Neuron (in vitro differentiated cells): ENCODE data around the gene SGSM1.

Experiments
- H2AFZ ChIP-seq: one replicate; pipeline ENCODE4 v1.6.1; 2013; ENCODE audit warnings: low read depth, mild to moderate bottlenecking, inconsistent platforms, low read length, moderate library complexity
- H3K27me3 ChIP-seq: one replicate; pipeline ENCODE4 v1.6.1; 2013; ENCODE audit warnings: low read length; ENCODE audit not compliant: insufficient read depth
- H3K36me3 ChIP-seq: one replicate; pipeline ENCODE4 v1.6.1; 2013; ENCODE audit warnings: low read length; ENCODE audit not compliant: insufficient read depth
- H3K4me1 ChIP-seq: one replicate; pipeline ENCODE4 v1.6.1; 2013; ENCODE audit warnings: low read length; ENCODE audit not compliant: insufficient read depth
- H3K4me3 ChIP-seq: 2 replicates; pipeline ENCODE4 v1.5.1; 2013; ENCODE audit warnings: mild to moderate bottlenecking, low read length, moderate library complexity
- H3K9me3 ChIP-seq: one replicate; pipeline ENCODE4 v1.6.1; 2013; ENCODE audit warnings: low read length

SGSM1 gene

DNA sequence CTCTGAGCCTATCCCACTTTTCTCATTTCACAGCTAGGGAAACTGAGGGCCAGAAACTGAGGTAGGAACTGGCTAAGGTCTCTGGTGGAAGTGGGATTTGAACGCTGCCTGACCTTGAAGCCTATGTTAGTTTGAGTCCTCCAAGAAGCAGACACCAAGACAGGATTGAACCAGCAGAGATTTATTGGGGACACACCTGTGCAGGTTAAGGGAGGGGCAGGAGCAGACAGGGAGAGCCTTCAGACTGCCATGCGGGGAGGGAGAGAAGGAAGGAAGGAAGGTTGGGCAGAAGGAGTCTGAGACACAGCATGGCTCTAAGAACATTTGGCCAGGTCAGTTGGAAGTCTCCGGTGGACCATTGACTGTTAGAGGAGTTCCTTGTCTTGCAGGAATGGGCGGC is 59.5 kb downstream of the SGSM1 start:
- Histone ChIP-seq H2AFZ (no peak overlapping the region), H3K27me3 (no peaks in the 10 kb centered on the region), H3K36me3 (no peaks in the 10 kb centered on the region), H3K4me3 (no peak overlapping the region), H3K9me3 (no peaks in the 10 kb centered on the region), H3K4me1 (no peaks in the 10 kb centered on the region)

DNA sequence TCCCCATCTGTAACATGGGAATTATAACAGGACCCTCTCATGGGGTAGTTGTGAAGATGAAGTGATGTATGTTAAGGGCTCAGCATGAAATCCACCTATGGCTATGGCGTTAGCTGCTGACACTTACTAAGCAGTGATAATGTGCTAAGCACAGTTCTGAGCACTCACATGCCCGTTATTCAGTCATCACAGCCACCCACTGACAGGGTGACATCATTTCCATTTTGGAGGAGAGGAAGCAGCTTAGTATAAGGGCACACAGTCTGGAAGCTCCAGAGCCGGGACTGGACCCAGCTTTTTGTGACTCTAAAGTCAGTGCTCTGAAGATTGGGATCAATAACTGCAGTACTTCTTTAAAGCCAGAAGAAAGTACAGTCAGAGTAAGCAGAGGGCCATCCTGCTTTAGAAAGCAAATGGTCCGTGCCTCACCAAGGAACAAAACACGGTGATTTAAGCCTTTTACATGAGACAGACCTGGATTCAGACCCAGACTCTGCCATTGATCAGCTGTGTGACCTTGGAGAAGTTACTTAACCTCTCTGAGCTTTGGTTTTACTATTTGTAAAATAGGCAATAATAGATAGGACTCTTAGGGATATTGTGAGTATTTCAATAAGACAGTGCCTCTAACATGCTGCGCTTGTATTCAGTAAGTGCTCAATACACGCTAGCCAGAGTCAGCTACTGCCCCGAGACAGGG is 61.5 kb downstream of the SGSM1 start:
- H3K9me3 ChIP-seq = no peaks in the 10 kb centered on the region
- no peak overlapping the region for H3K4me3 ChIP-seq
- no peaks in the 10 kb centered on the region for H3K36me3 ChIP-seq
- H2AFZ ChIP-seq = no peak overlapping the region
- no peaks in the 10 kb centered on the region for H3K27me3 ChIP-seq
- H3K4me1 ChIP-seq = no peaks in the 10 kb centered on the region

DNA sequence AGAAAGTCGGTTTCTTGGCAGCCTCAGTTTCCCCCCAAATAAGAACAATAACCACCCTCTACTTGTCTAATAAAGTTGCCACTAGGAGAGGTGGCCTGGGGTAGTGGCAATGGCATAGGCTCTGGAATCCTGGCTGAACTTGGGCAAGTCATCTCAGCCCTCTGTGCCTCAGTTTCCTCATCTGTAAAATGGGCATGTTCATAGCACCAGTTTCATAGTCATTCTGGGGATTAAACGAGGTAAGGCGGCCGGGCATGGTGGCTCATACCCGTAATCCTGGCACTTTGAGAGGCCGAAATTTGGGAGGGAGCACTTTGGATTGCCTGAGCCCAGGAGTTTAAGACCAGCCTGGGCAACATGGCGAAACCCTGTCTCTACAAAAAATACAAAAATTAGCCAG is 63.0 kb downstream of the SGSM1 start:
- Histone ChIP-seq H3K9me3 (no peaks in the 10 kb centered on the region), H3K36me3 (no peaks in the 10 kb centered on the region), H3K4me1 (no peaks in the 10 kb centered on the region), H3K4me3 (no peak overlapping the region), H3K27me3 (no peaks in the 10 kb centered on the region), H2AFZ (no peak overlapping the region)

DNA sequence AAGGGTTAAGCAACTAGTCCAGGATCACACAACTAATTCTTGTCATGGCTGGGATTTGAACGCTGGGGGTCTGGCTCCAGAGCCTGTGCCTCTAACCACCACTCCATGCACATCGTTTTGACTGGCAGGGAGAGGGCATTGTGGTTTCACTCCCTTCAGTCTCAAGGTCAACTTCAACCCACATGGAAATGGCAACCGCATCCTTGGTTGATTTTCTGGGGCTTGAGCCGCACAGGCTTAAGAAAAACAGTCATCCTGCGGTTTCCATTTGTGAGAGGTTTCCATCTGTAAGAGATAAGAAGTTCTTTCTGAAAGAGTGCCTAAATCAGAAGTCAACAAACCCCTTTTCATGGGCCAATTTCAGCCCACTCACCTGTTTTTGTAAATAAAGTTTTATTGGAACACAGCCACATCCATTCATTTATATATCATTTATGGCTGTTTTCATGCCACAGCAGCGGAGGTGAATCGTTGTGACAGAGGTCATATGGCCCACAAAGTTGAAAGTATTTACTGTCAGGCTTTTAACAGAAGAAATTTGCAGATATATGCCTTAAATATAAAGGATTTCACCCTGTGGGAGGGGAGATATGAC is 65.7 kb downstream of the SGSM1 start:
- Histone ChIP-seq H3K4me3 (no peak overlapping the region), H3K36me3 (no peaks in the 10 kb centered on the region), H3K4me1 (no peaks in the 10 kb centered on the region), H3K27me3 (no peaks in the 10 kb centered on the region), H3K9me3 (peaks cover 2% of the 10 kb centered on the region), H2AFZ (no peak overlapping the region)

DNA sequence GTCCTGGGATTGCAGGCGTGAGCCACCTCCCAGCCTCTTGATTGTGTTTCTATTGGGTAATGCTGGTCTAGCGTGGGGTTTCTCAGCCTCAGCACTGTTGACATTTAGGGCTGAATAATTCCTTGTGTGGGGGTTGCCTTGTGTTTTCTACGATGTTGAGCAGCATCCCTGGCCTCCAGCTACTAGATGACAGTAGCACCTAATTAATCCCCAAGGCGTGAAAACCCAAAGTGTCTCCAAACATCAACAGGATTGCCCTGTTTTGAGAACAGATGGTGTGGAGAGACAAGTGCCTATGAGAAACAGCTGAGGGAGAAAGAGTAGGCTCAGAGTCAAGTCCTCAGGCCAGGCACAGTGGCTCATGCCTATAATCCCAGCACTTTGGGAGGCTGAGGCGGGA is 67.2 kb downstream of the SGSM1 start:
- no peaks in the 10 kb centered on the region for H3K4me1 ChIP-seq
- H3K9me3 ChIP-seq = peaks cover 4% of the 10 kb centered on the region
- H3K27me3 ChIP-seq = no peaks in the 10 kb centered on the region
- no peak overlapping the region for H2AFZ ChIP-seq
- H3K36me3 ChIP-seq = no peaks in the 10 kb centered on the region
- H3K4me3 ChIP-seq = no peak overlapping the region

DNA sequence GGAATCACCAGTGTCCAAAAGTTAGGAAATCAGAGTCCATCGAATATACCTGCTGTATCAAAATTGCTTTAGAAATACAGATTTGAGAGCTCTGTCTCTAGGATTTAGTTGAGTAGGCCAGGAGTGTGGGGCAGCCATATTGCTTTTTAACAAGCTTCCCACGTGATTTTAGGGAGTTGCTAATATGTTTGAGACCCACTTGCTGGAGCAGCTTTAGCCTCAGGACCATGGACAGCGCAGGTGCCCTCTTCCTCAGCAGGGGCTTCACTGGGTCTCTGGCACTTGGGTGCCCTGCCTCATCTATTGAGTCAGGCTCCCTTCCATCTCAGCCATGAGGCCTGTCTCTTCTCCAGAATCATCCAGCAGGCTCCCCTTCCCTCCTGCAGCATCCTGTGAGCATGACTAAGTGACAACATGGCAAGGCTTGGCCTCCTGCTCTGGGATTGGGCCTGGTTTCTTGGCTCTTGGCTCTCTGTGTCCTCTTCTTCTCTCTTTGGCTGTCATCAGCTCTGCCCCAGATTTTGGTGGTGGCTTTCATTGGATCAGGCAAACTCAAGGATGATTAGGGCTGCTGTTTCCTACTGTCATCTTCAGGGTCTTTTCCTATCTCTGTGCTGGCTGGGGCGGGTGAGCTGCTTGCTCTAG is 70.0 kb downstream of the SGSM1 start:
- no peak overlapping the region for H2AFZ ChIP-seq

DNA sequence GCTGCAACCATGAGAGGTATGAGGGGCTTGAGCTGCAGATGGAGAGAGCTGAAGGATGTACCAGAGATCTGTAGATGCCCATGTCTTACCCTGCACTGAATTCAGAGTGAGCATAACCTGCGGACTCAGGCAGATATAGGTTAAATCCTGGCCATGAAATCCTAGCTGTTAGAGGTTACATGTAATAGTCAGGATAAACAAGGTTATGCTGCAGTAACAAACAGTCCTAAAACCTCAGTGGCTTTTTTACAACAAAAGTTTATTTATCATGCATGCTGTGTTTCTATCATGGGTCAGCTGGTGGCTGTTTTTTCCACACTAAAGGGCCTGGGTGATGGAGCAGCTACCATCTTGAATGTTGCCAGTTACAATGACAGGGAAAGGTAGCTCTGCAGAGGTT is 70.7 kb downstream of the SGSM1 start:
- H3K9me3 ChIP-seq = peaks cover 4% of the 10 kb centered on the region
- no peaks in the 10 kb centered on the region for H3K36me3 ChIP-seq
- H3K27me3 ChIP-seq = no peaks in the 10 kb centered on the region
- no peak overlapping the region for H3K4me3 ChIP-seq
- H2AFZ ChIP-seq = no peak overlapping the region
- no peaks in the 10 kb centered on the region for H3K4me1 ChIP-seq

More for the DNA sequence above, 70.0 kb downstream of the SGSM1 start:
- Histone ChIP-seq H3K36me3 (no peaks in the 10 kb centered on the region), H3K27me3 (no peaks in the 10 kb centered on the region), H3K4me1 (no peaks in the 10 kb centered on the region), H3K9me3 (peaks cover 4% of the 10 kb centered on the region), H3K4me3 (no peak overlapping the region)

DNA sequence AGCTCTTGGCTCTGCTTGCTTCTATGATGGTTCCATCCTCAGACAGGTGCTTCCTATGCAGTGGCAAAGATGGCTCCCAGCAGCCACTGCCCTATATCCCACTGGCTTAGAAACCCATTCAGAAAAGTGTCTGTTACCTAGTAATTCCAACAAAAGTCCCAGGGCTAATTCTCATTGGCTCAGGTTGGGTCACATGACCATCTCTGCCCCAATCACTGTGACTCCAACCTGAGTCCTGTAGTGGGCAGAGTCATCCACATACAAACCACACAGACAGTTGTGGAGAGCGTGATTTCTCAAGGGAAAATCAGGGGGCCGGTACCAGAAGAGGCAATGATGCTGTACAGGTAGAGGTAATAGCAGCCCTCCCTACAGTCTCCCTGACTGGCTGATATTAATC is 73.0 kb downstream of the SGSM1 start:
- H3K36me3 ChIP-seq = no peaks in the 10 kb centered on the region
- no peak overlapping the region for H2AFZ ChIP-seq
- H3K27me3 ChIP-seq = no peaks in the 10 kb centered on the region
- H3K9me3 ChIP-seq = peaks cover 4% of the 10 kb centered on the region
- H3K4me3 ChIP-seq = no peak overlapping the region
- no peaks in the 10 kb centered on the region for H3K4me1 ChIP-seq

DNA sequence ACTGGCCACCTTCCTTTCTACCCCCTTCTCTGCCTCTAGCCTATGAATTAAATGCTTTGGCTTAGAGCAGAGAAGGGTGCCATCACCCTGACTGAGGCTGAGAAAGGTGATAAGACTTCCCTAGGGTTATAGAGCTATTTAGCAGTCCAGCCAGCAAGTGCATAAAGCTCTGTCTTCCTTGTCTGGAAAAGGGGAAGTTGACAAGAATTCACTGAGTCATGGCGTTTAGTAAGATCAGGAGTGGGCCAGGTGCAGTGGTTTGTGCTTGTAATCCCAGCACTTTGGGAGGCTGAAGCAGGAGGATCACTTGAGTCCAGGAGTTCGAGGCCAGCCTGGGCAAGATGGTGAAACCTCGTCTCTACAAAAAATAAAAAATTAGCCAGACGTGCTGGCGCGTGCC is 77.4 kb downstream of the SGSM1 start:
- Histone ChIP-seq H2AFZ (no peak overlapping the region), H3K36me3 (no peaks in the 10 kb centered on the region), H3K9me3 (no peaks in the 10 kb centered on the region), H3K27me3 (no peaks in the 10 kb centered on the region), H3K4me3 (no peak overlapping the region), H3K4me1 (no peaks in the 10 kb centered on the region)

DNA sequence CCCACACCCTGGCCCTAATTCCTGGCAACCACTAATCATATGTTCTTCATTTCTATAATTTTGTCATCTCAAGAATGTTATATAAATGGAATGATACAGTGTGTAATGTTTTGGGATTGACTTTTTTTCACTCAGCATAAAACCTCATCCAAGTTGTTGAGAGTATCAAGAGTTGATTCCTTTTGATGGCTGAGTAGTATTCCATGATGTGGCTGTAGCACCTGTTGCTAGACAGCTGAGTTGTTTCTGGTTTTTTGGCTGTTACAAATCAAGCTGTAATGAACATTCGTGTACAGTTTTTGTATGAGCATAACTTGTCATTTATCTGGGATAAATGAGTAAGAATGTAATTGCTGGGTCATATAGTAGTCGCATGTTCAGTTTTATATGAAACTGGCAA is 81.2 kb downstream of the SGSM1 start:
- Histone ChIP-seq H3K4me3 (no peak overlapping the region), H2AFZ (no peak overlapping the region), H3K27me3 (no peaks in the 10 kb centered on the region), H3K9me3 (no peaks in the 10 kb centered on the region), H3K36me3 (no peaks in the 10 kb centered on the region), H3K4me1 (no peaks in the 10 kb centered on the region)

DNA sequence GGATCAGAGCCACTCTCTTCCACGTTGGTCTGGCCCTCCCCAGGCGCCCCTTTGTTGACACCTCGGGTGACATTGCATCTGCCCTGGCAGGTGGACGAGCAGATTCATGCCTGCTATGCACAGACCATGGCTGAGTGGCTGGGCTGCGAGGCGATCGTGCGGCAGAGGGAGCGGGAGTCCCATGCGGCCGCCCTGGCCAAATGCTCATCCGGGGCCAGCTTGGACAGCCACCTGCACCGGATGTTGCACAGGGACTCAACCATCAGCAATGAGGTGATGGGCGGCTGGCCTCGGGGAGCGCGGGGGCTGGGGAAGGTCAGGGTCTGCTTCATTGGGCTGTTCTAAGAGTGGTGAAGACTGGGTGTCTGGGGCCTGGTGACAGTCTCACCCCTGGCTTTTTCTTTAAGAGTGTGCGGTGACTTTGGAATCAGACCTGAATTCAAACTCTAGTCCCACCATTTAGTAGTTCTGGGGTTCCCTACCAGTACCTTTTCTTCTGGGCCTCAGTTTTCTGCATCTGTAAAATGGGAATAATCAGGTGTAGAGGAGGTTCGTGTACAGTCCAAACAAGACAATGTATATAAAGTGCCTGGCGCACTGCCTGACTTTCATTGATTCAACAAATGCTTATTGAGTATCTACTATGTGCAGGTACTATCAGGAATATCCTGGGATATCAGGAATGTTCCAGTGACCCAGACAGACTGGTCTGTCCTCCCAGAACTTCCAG is 87.5 kb downstream of the SGSM1 start:
- no peaks in the 10 kb centered on the region for H3K36me3 ChIP-seq
- H3K4me3 ChIP-seq = no peak overlapping the region
- no peak overlapping the region for H2AFZ ChIP-seq
- H3K27me3 ChIP-seq = no peaks in the 10 kb centered on the region
- H3K9me3 ChIP-seq = no peaks in the 10 kb centered on the region
- H3K4me1 ChIP-seq = no peaks in the 10 kb centered on the region

DNA sequence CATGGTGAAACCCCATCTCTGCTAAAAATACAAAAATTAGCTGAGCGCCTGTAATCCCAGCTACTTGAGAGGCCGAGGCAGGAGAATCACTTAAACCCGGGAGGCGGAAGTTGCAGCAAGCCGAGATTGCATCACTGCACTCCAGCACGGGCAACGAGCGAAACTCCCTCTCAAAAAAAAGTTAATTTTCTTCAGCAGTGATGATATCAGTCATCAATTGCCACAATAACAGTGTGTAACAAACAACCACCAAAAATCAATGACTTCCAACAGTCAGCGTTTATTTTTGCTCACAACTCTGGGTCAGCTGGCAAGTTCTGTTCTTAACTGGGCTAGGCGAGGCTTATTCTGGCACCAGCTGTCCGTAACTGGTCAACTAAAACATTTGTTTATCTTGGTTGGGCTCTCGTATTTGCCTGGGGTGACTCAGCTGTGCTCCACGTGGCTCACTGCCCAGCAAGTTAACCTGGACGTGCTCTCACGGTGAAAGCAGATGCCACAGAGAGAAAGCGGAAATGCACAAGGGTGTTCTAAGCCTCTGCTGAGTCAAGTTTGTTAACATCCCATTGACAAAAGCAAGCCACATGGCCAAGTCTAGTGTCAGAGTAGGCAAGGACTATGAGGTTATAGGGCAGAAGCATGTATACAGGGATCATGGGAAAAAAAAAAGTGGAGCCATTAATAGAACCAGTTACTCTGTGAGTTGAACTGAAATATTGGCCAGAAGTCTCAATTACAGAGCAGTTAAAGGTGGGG is 88.4 kb downstream of the SGSM1 start:
- Histone ChIP-seq H3K36me3 (no peaks in the 10 kb centered on the region), H3K9me3 (no peaks in the 10 kb centered on the region), H2AFZ (no peak overlapping the region), H3K4me1 (no peaks in the 10 kb centered on the region), H3K4me3 (no peak overlapping the region), H3K27me3 (no peaks in the 10 kb centered on the region)

DNA sequence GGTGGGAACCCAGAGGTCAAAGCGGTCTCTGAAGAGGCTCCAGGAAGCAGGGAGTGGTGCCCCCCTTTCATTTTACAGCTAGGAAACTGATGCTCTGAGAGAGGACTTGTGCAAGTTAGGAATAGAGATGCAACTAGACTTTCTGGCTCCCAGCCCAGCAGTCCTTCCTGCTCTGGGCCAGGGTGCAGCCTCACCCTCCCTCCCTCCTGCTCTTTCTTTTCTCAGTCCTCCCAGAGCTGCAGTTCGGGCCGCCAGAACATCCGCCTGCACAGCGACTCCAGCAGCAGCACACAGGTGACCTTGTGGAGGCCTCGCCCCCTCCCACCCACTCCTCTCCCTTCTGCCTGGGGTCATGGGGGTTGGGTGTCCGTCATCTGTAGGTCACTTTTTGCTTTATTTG is 89.0 kb downstream of the SGSM1 start:
- H3K36me3 ChIP-seq = no peaks in the 10 kb centered on the region
- no peak overlapping the region for H2AFZ ChIP-seq
- no peaks in the 10 kb centered on the region for H3K9me3 ChIP-seq
- H3K4me1 ChIP-seq = no peaks in the 10 kb centered on the region
- H3K4me3 ChIP-seq = no peak overlapping the region
- no peaks in the 10 kb centered on the region for H3K27me3 ChIP-seq
